Measurements from ENCODE around the gene ATP13A1. TPM values are rescaled to one million over a fixed set of nuclear protein-coding genes. Genes with fewer than 3 reads are reported as not detected.
"Not testable (repeated sequence)": the region's sequence is repeated elsewhere in the genome, so short reads cannot be mapped to it uniquely, and the experiment has no call there.

Gene ATP13A1
- total RNA-seq, 4 donors from 2014 or later = 59.3 to 104 (median 81.7) TPM

DNA sequence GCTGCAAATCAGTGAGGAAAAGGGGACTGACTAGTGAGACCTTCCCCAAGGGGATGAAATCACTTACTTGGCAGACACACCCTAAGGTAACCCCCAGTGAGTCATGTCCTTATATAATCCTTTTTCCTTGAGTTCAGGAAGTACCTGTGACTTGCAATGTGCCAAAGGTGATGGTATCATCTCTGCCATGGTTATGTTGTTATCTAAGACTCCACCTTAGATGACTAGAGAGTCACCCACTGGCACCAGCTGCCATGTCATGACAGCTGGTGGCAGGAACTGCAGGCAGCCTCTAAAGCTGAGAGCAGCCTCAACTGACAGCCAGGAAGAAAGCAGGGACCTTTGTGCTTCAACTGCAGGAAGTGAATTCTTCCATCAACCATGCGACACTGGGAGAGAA, 57.5 kb downstream of the ATP13A1 start:
- intact Hi-C loops (cut with DNase I) = no loop called here
- DNase-seq (ENCODE audit: extremely low spot score) = no peak
- no peak overlapping the region for H3K4me3 ChIP-seq
- 88% methylated on average over 1 of the region's 1 CpG for WGBS
- H3K4me1 ChIP-seq = no peaks in the 10 kb centered on the region
- H3K27ac ChIP-seq (replicated peaks in 1 of 4) = no peak overlapping the region
- no peaks in the 10 kb centered on the region for H3K36me3 ChIP-seq
- H3K9me3 ChIP-seq = no peaks in the 10 kb centered on the region
- H3K27me3 ChIP-seq = peaks cover 0 to 8% (median 0%) of the 10 kb centered on the region in 4 donors
- TF ChIP-seq POLR2A (IDR thresholded peaks at IDR 0.05; ENCODE audit: low read depth) = no peak

DNA sequence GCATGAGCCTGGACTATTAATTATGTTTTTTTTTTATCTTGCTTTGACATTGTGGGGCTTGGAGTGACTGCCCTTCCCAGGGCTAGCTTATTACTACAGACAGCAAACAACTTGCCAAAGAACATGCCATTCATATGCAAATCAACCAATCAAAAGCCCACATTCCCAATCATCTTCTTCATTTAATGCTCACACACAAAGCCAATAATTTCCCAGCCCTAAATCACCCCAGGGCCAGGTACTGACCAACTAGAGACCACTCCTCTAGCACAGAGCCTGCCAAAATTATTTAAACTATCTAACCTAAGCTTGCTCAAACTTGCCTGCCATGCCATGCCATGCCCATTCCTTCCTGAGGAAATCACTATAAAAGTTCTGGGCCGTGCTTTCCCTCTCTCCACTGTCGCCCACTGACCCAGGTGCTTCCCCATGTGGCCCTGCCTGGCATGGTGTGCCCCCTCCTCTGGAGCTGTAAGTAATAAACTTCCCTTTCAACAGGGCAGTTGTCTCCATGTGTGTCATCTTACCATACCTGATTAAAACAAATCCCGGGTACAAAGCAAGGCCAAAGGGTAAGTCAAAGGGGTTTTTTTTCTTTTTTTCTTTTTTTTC, 60.7 kb downstream of the ATP13A1 start:
- Histone ChIP-seq H3K4me1 (no peaks in the 10 kb centered on the region), H3K27ac (replicated peaks in 1 of 4) (no peak overlapping the region), H3K4me3 (no peak overlapping the region), H3K36me3 (no peaks in the 10 kb centered on the region), H3K9me3 (no peaks in the 10 kb centered on the region), H3K27me3 (peaks cover 0 to 2% (median 0%) of the 10 kb centered on the region in 4 donors)
- intact Hi-C loops (cut with DNase I) = no loop called here
- WGBS = 84% methylated on average over 3 of the region's 3 CpGs
- no peak for DNase-seq (ENCODE audit: extremely low spot score)
- no peak for TF ChIP-seq POLR2A (IDR thresholded peaks at IDR 0.05; ENCODE audit: low read depth)

DNA sequence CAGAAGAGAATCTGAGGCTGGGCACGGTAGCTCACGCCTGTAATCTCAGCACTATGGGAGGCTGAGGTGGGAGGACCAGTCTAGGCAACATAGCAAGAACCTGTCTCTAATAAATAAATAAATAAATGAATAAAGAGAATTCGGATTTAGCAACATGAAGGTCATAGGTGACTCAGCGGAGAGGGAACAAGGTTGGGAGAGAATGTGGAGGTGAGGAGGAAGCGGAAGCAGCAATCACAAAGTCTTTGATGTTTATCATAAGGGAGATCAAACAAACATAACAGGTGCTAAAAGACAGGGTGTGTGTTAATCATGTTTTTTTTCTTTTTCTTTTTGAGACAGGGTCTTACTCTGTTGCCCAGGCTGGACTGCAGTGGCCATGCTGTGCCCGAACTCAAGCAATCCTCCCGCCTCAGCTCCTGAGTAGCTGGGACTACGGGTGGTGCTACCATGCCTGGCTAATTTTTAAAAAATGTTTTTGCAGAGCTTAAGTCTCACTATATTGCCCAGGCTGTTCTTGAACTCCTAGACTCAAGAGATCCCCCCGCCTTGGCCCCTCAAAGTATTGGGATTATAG, 61.3 kb downstream of the ATP13A1 start:
- WGBS = 91% methylated on average over 9 of the region's 9 CpGs
- no peaks in the 10 kb centered on the region for H3K36me3 ChIP-seq
- H3K9me3 ChIP-seq = no peaks in the 10 kb centered on the region
- no peak overlapping the region for H3K27ac ChIP-seq (replicated peaks in 1 of 4)
- no peak overlapping the region for H3K4me3 ChIP-seq
- intact Hi-C loops (cut with DNase I) = no loop called here
- H3K27me3 ChIP-seq = peaks cover 0 to 2% (median 0%) of the 10 kb centered on the region in 4 donors
- DNase-seq (ENCODE audit: extremely low spot score) = no peak
- H3K4me1 ChIP-seq = no peaks in the 10 kb centered on the region
- TF ChIP-seq POLR2AphosphoS5 (IDR thresholded peaks at IDR 0.05) (no peak), POLR2A (IDR thresholded peaks at IDR 0.05; ENCODE audit: low read depth) (no peak), EP300 (IDR thresholded peaks at IDR 0.05) (no peak)
- TF ChIP-seq, protein P1, sequence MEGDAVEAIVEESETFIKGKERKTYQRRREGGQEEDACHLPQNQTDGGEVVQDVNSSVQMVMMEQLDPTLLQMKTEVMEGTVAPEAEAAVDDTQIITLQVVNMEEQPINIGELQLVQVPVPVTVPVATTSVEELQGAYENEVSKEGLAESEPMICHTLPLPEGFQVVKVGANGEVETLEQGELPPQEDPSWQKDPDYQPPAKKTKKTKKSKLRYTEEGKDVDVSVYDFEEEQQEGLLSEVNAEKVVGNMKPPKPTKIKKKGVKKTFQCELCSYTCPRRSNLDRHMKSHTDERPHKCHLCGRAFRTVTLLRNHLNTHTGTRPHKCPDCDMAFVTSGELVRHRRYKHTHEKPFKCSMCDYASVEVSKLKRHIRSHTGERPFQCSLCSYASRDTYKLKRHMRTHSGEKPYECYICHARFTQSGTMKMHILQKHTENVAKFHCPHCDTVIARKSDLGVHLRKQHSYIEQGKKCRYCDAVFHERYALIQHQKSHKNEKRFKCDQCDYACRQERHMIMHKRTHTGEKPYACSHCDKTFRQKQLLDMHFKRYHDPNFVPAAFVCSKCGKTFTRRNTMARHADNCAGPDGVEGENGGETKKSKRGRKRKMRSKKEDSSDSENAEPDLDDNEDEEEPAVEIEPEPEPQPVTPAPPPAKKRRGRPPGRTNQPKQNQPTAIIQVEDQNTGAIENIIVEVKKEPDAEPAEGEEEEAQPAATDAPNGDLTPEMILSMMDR (IDR thresholded peaks at IDR 0.05) = no peak

DNA sequence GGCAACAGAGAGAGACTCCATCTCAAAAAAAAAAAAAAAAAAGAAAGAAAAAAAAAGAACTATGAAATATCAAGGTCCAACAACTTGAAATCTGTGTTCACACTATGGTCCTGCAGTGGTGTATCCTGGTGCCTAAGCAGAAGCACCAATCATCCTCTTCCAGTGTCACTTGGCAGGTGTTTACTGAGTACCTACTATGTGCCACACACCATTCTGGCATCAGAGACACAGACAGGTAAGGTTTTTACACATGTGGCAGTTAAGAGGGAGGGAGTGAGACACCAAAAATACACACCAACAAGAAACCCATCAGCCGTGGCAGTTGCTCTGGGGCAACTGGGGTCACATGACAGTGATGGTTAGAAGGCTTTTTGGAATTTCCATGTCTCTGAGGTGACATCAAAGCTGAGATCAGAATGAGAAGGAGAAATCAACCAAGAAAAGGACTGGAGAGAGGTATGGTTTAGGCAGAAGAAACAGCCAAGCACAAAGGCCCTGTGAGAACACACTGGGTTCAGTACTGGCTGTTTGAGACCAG, 62.6 kb downstream of the ATP13A1 start:
- intact Hi-C loops (cut with DNase I) = no loop called here
- Histone ChIP-seq H3K36me3 (no peaks in the 10 kb centered on the region), H3K4me3 (no peak overlapping the region), H3K4me1 (no peaks in the 10 kb centered on the region), H3K27me3 (no peaks in the 10 kb centered on the region), H3K27ac (replicated peaks in 1 of 4) (no peak overlapping the region), H3K9me3 (no peaks in the 10 kb centered on the region)
- TF ChIP-seq POLR2A (IDR thresholded peaks at IDR 0.05; ENCODE audit: low read depth) = no peak
- TF ChIP-seq, protein P1 (IDR thresholded peaks at IDR 0.05) = no peak
- TF ChIP-seq EP300 (IDR thresholded peaks at IDR 0.05) = no peak
- no peak for TF ChIP-seq POLR2AphosphoS5 (IDR thresholded peaks at IDR 0.05)
- DNase-seq (ENCODE audit: extremely low spot score) = no peak
- 60% methylated on average over 1 of the region's 1 CpG for WGBS

DNA sequence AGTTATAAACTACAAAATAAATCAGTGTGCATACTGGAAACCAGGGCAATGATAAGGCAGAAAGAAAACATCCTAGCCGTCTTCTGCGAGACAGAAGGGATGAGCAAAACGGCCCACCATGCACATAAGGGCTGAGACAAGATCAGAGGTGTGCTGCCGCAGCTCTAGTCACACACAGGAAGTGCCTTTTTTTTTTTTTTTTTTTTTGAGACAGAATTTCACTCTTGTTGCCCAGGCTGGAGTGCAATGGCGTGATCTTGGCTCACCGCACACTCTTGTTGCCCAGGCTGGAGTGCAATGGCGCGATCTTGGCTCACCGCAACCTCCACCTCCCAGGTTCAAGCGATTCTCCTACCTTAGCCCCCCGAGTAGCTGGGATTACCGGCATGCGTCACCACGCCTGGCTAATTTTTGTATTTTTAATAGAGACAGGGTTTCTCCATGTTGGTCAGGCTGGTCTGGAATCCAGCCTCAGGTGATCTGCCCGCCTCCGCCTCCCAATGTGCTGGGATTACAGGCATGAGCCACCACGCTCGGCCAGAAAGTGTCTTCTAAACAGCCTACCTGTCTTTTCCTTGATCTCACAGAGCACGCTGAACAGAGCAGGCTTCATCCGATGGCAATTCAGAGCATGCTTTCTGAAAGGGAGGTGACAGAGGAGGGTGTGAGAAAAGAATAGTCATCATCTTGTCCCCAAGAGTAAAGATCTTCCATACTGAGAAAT, 64.6 kb downstream of the ATP13A1 start:
- intact Hi-C loops (cut with DNase I); H3K27ac ChIP-seq (replicated peaks in 1 of 4); H3K27me3 ChIP-seq; H3K4me1 ChIP-seq; H3K4me3 ChIP-seq; DNase-seq (ENCODE audit: extremely low spot score); H3K36me3 ChIP-seq; H3K9me3 ChIP-seq: not testable (repeated sequence)
- 94% methylated on average over 20 of the region's 20 CpGs for WGBS

DNA sequence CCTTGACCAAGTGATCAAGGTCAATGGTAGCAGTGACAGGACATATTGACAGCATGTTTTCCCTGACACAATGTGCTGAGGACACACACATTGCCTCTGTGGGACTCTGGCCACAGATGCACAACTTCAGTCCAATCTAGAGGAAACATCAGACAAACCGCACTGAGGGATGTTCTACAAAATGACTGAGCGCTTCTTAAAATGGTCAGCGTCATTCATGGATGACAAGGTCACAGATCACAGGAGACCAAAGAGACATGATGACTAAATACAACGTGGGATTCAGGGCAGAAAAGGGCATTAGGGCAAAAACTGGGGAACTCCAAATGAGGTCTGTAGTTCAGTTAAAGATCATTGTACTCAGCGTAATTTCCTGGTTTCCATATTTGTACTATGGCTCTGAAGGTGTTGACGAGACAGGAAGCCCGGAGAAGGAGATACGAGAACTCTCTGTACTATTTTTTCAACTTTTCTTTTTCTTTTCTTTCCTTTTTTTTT, 65.6 kb downstream of the ATP13A1 start:
- H3K4me3 ChIP-seq = no peak overlapping the region
- no peak for DNase-seq (ENCODE audit: extremely low spot score)
- WGBS = 82% methylated on average over 8 of the region's 8 CpGs
- no peaks in the 10 kb centered on the region for H3K4me1 ChIP-seq
- H3K27me3 ChIP-seq = no peaks in the 10 kb centered on the region
- no peak overlapping the region for H3K27ac ChIP-seq (replicated peaks in 1 of 4)
- no peaks in the 10 kb centered on the region for H3K36me3 ChIP-seq
- intact Hi-C loops (cut with DNase I) = no loop called here
- no peak for TF ChIP-seq POLR2A (IDR thresholded peaks at IDR 0.05; ENCODE audit: low read depth)
- TF ChIP-seq, protein P1 (IDR thresholded peaks at IDR 0.05) = no peak
- TF ChIP-seq EP300 (IDR thresholded peaks at IDR 0.05) = no peak
- TF ChIP-seq POLR2AphosphoS5 (IDR thresholded peaks at IDR 0.05) = no peak
- H3K9me3 ChIP-seq = no peaks in the 10 kb centered on the region

Data from esophagus muscularis mucosa (tissue), 4 donors.